Osteocyte (in vitro differentiated cells): ENCODE data around the gene GDPD2. TPM values are rescaled to one million over a fixed set of nuclear protein-coding genes. Genes with fewer than 3 reads are reported as not detected.
A peak's percentile ranks its signal among the peaks of the same experiment; 100 is the strongest.

Experiments
- DNase-seq: peaks from one replicate; pipeline ENCODE4 v3.0.0; 2021; ENCODE audit warnings: mixed read lengths; ENCODE audit not compliant: unreplicated experiment; ENCODE audit errors: extremely low spot score
- H3K27ac Mint-ChIP-seq: one replicate; pipeline ENCODE4 v1.8.0; 2021; ENCODE audit warnings: mild to moderate bottlenecking, mixed read lengths; ENCODE audit not compliant: unreplicated experiment
- H3K27me3 Mint-ChIP-seq: one replicate; pipeline ENCODE4 v1.8.0; 2021; ENCODE audit warnings: mixed read lengths; ENCODE audit not compliant: unreplicated experiment
- H3K36me3 Mint-ChIP-seq: one replicate; pipeline ENCODE4 v1.8.0; 2021; ENCODE audit warnings: mixed read lengths; ENCODE audit not compliant: unreplicated experiment
- H3K4me1 Mint-ChIP-seq: one replicate; pipeline ENCODE4 v1.8.0; 2021; ENCODE audit warnings: mixed read lengths; ENCODE audit not compliant: unreplicated experiment
- H3K4me3 Mint-ChIP-seq: one replicate; pipeline ENCODE4 v1.8.0; 2021; ENCODE audit warnings: mild to moderate bottlenecking, moderate library complexity, mixed read lengths; ENCODE audit not compliant: unreplicated experiment
- H3K9me3 Mint-ChIP-seq: one replicate; pipeline ENCODE4 v1.8.0; 2021; ENCODE audit warnings: mixed read lengths; ENCODE audit not compliant: unreplicated experiment
- CTCF ChIP-seq: fragments of 200-600 bp; sonication (generic); IDR thresholded peaks from 2 replicates; pipeline ENCODE4 v1.5.0; 2021; ENCODE audit warnings: antibody characterized with exemption, mild to moderate bottlenecking, moderate library complexity
- total RNA-seq: library from RNA; stranded (reverse); gene quantifications from 2 replicates; pipeline ENCODE4 v1.2.1, GENCODE V29; 2021

GDPD2 gene
- total RNA-seq, 1 donor from 2014 or later = not detected

GRCh38 chrX:70426286-70427278 is 3.5 kb downstream of the GDPD2 start:
- Mint-ChIP-seq H3K27ac (no peak overlapping the region), H3K27me3 (no peaks in the 10 kb centered on the region), H3K9me3 (peaks cover 11% of the 10 kb centered on the region), H3K4me1 (no peaks in the 10 kb centered on the region), H3K4me3 (no peak overlapping the region), H3K36me3 (no peaks in the 10 kb centered on the region)
- TF ChIP-seq CTCF = no peak
- no peak for DNase-seq

- no peak for TF ChIP-seq CTCF
- Mint-ChIP-seq H3K27ac (no peak overlapping the region), H3K9me3 (peaks cover 11% of the 10 kb centered on the region), H3K4me1 (no peaks in the 10 kb centered on the region), H3K27me3 (no peaks in the 10 kb centered on the region), H3K4me3 (no peak overlapping the region), H3K36me3 (no peaks in the 10 kb centered on the region)
- no peak for DNase-seq
Measured at GRCh38 chrX:70427365-70427764, 4.3 kb downstream of the GDPD2 start.

GRCh38 chrX:70429759-70430158 is 6.6 kb downstream of the GDPD2 start:
- Mint-ChIP-seq H3K9me3 (peaks cover 15% of the 10 kb centered on the region), H3K4me1 (peaks cover 5% of the 10 kb centered on the region), H3K27me3 (no peaks in the 10 kb centered on the region), H3K36me3 (no peaks in the 10 kb centered on the region), H3K4me3 (no peak overlapping the region), H3K27ac (no peak overlapping the region)
- TF ChIP-seq CTCF = no peak
- no peak for DNase-seq

- no peak for TF ChIP-seq CTCF
- H3K27me3 Mint-ChIP-seq = no peaks in the 10 kb centered on the region
- peak overlapping the region; percentile 86 for H3K4me3 Mint-ChIP-seq
- H3K9me3 Mint-ChIP-seq = peaks cover 28% of the 10 kb centered on the region
- H3K4me1 Mint-ChIP-seq = peaks cover 8% of the 10 kb centered on the region
- DNase-seq = no peak
- H3K27ac Mint-ChIP-seq = peak overlapping the region; percentile 97
- no peaks in the 10 kb centered on the region for H3K36me3 Mint-ChIP-seq
Measured at GRCh38 chrX:70432936-70433847, 10.1 kb downstream of the GDPD2 start.
